Measurements from ENCODE around the gene MIPOL1. TPM values are rescaled to one million over a fixed set of nuclear protein-coding genes. Genes with fewer than 3 reads are reported as not detected.

Gene MIPOL1
- total RNA-seq, 2 donors from 2014 or later, result 9.0 to 11.7 TPM

DNA sequence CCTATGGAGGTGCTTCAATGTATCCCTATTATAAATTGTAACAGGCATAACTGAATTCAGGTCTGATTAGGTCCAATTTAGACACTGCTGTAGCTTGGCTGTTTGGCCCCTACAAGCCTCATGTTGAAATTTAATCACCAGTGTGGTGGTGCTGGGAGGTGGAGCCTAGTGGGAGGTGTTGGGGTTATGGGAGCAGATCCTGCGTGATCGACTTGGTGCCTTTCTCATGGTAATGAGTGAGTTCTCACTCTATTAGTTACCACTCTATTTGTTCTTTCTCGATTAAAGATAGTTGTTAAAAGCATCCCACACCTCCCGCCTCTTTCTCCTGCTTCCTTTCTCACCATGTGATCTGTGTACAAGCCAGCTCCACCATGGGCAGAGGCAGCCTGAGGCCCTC, 275.2 kb downstream of the MIPOL1 start:
- no peak for ATAC-seq

DNA sequence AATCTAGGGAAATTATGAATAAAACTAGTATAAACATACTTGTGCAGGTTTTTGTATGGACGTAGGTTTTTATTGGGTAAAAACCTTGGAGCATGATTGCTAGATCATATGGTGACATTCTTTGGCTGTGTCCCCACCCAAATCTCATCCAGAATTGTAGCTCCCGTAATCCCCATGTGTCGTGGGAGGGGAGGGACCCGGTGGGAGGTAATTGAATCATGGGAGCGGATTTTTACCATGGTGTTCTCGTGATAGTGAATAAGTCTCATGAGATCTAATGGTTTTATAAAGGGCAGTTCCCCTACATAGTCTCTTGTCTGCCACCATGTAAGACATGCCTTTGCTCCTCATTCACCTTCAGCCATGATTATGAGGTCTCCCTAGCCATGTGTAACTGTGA, 276.5 kb downstream of the MIPOL1 start:
- intact Hi-C loops (cut with DNase I), result no loop called here
- DNase-seq, result no peak
- ATAC-seq, result no peak

More for the DNA sequence above, 275.2 kb downstream of the MIPOL1 start:
- intact Hi-C loops (cut with DNase I), result no loop called here
- DNase-seq, result no peak

DNA sequence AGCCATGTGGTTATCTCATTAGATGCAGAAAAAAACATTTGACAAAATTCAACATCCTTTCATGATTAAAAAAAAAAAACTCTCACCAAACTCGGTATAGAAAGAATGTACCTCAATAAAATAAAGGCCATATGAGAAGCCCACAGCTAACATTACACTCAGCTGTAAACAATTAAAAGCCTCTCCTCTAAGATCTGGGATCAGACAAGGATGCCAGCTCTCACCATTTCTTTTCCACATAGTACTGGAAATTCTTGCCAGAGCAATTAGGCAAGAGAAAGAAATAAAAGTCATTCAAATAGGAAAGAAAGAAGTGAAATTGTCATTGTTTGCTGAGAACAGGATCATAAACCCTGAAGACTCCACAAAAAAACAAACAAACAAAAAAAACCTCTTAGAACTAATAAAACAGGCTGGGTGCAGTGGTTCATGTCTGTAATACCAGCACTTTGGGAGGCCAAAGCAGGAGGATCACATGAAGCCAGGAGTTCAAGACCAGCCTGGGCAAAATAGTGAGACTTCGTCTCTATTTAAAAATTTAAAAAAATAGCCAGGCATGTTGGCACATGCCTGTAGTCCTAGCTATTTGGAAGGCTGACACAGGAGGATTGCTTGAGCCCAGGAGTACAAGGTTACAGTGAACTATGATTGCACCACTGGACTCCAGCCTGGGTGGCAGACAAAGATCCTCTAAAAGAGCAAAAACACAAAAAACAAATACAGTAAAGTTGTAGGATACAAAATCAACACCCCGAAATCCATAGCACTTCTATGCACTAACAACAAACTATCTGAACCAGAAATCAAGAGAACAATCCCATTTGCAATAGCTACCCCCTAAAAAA, 282.9 kb downstream of the MIPOL1 start:
- intact Hi-C loops (cut with DNase I), result no loop called here
- ATAC-seq (no peak), DNase-seq (no peak)

DNA sequence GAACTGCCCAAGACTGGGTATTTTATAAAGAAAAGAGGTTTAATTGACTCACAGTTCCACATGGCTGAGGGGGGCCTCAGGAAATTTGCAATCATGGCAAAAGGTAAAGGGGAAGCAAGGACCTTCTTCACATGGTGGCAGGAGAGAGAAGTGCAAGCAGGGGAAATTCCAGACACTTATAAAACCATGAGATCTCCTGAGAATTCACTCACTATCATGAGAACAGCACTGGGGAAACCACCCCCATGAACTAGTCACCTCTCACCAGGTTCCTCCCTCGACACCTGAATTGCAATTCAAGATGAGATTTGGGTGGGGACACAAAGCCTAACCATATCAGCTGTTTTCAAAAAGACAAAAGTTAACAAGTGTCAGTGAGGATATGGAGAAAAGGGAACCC, 284.7 kb downstream of the MIPOL1 start:
- DNase-seq (no peak), ATAC-seq (no peak)
- intact Hi-C loops (cut with DNase I), result no loop called here

DNA sequence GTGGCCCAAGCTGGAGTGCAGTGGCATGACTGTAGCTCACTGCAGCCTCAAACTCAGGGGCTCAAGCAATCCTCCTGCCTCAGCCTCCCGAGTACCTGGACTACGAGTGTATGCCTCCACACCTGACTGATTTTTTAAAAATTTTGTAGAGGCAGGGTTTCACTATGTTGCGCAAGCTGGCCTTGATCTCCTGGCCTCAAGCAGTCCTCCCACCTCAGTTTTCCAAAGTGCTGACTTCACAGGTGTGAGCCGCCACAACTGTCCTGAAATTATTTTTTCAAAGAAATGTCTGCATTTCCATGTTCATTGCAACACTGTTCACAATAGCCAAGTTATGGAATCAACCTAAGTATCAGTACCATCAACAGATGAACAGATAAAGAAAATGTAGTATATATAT, 285.9 kb downstream of the MIPOL1 start:
- ATAC-seq (no peak), DNase-seq (no peak)
- intact Hi-C loops (cut with DNase I), result no loop called here

DNA sequence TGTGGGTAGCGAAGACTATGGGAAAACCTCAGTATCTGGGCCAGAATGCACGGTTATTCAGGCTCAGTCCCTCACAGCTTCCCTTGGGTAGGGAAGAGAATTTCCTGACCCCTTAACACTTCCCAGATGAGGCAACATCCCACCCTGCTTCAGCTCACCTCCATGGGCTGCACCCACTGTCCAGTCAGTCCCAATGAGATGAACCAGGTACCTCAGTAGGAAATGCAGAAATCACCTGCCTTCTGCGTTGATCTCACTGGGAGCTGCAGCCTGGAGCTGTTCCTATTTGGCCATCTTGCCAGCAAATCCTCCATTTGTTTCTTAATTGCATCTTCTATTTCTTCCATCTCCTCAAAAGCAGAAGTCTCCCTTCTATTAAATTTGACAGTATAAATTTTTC, 292.9 kb downstream of the MIPOL1 start:
- no peak for DNase-seq
- no peak for ATAC-seq
- intact Hi-C loops (cut with DNase I), result no loop called here

DNA sequence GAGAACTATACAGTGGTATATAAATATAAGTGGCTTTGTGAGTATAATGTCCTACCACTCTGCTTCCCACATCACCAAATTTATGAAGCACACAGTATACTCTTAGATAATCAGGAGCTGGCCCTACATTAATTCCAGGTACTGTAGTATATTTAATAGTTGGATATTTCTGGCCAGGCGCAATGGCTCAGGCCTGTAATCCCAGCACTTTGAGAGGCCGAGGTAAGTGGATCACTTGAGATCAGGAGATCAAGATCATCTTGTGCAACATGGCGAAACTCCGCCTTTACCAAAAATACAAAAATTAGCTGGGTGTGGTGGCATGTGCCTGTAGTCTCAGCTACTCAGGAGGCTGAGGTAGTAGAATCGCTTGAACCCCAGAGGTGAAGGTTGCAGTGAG, 293.3 kb downstream of the MIPOL1 start:
- ATAC-seq (no peak), DNase-seq (no peak)
- intact Hi-C loops (cut with DNase I), result no loop called here

DNA sequence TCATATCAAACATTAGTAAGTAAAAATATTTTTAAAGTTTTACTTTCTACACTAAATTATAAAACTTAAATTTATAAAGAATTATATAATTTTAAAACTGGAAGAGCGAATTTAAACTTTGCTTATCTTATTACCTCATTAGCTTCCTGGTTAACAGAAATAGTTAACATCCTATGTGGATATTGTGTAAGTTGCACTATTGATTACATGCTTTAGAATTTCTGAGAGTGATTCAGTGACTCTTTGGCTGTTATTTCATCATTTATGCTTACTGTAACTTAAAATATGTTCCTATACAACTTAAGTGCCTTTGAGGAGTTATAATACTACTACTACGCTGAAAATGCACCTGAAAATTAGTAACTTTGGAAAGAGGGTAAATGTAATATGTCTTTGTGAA, 295.9 kb downstream of the MIPOL1 start:
- no peak for ATAC-seq
- DNase-seq, result no peak
- intact Hi-C loops (cut with DNase I), result no loop called here

DNA sequence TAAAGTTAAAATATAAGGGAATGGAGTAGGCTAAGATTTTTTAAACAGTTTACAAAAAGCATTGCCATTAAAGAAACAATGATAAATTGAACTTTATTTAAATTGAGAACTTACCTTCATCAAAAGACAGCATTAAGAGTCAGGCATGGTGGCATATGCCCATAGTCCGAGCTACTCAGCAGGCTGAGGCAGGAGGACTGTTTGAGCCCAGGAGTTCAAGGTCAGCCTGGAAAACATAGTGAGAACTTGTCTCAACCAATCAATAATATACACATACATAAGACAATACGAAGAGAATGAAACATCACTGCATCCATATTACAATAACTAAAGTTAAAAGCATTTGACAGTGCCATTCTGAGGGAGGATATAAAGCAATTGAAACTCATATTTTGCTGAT, 299.7 kb downstream of the MIPOL1 start:
- ATAC-seq (no peak), DNase-seq (no peak)
- intact Hi-C loops (cut with DNase I), result no loop called here

DNA sequence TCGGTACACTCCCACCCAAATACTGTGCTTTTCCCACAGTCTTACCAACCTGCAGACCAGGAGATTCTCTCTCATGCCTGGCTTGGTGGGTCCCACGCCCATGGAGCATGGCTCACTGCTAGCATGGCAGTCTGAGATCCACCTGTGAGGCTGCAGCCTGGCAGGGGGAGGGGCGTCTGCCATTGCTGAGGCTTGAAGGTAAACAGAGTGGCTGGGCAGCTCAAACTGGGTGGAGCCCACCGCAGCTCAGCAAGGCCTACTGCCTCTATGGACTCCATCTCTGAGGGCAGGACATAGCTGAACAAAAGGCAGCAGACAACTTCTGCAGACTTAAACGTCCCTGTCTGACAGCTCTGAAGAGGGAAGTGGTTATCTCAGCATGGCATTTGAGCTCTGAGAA, 304.1 kb downstream of the MIPOL1 start:
- DNase-seq (no peak), ATAC-seq (no peak)
- intact Hi-C loops (cut with DNase I), result no loop called here

DNA sequence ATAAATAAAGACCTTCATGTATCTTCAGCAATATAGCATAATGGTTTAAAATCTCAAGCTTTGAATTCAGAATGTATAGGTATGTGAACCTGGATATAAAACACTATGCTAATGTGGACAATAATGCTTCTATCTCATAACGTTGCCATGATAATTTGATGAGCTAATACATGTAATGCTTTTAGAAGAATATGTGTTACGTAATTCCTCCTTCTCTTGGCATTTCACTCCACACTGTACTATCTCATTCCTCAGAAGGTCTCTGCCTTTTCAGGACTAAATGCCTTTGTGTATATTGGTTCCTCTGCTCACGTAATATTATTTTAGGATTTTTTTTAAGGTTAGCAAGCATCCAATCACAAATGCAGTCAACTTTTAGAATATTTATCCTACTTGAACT, 310.8 kb downstream of the MIPOL1 start:
- DNase-seq (no peak), ATAC-seq (no peak)
- intact Hi-C loops (cut with DNase I), result no loop called here

DNA sequence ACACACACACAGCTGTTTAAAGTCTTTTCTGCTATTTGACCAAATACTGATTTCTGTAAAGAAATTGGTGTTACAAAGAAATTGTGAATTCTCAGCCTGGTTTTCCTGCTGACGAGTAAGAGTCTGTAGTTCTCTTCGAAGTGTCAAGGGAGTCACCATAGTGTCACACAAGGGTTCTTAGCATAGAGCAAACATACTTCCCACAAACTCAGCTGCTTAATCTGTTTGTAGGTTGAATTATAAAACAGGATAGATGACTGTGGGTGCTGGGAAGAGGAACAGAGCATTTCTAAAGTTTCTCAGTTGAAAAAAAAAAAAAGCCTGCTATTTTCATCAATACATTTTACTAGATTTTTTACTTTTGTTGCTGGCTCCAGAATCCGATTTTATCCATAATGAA, 314.4 kb downstream of the MIPOL1 start:
- DNase-seq, result no peak
- intact Hi-C loops (cut with DNase I), result no loop called here
- no peak for ATAC-seq

DNA sequence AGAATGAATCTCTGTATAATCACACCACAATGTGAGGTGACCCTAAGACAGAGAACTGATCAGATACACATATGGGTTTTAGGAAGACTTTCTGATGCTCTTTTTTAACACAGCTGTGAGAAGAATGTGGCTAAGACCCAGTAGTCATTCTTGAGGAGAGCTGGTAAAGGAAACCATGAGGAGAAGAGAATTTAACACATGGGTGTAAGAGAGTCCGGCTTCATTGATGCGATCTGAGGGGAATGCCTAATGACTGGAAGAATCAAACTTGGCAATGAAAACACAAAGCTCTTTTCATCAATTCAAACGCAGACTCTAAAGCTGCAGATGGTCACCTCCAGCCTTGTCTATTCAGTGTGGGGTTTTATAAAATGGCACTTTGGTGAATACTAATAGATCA, 318.0 kb downstream of the MIPOL1 start:
- intact Hi-C loops (cut with DNase I), result no loop called here
- DNase-seq, result no peak
- ATAC-seq, result no peak

DNA sequence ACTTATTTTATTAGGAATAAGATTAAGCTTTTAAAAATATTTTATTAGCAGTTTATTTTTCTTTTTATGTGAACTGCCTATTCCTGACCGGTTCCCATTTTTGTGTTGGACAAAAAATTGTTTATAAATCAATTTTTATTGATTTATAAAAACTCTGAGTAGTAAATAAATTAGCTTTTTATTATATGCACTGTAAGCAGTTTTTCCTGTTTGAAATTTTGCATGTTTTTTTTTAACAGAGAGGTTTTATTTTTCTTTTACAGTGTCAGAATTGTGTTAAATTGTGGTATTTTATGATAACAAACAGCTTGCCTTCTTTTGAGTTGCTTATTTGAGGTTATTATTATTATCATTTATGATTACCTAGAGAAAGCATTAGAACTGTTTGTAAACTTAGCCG, 329.3 kb downstream of the MIPOL1 start:
- ATAC-seq (no peak), DNase-seq (no peak)
- intact Hi-C loops (cut with DNase I), result no loop called here

DNA sequence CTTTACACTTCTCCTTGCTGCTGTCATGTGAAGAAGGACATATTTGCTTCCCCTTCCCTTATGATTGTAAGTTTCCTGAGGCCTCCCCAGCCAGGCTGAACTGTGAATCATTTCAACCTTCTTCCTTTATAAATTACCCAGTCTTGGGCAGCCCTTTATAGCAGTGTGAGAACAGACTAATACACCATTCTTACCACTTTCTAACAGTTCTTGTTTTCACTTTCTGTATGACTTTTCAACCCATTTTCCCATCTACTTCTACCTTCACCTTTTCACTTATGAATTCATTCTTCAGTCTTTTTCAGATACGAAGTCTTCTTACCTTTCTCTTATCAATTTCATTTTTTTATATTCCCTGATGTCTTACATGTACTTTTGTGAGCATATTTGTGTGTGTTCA, 342.3 kb downstream of the MIPOL1 start:
- no peak for DNase-seq
- intact Hi-C loops (cut with DNase I), result no loop called here
- ATAC-seq, result no peak

DNA sequence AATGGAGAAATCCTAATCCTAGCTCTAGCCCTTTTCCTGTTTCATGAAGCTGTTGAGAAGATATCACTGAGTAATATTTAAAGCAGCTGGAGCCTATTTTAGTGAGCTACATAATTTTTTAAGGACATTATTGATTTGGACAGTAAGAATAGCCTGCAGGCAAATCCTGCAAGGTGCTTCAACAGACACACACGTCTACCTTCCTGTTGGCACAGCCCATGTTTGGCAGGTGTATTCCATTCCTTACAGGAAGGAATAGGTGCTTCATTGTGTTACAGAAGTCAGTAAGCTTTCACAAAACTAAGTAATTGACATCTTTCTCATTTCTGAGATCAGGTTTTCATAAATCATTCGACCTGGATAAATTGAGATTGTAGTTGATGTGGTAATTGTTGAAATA, 346.7 kb downstream of the MIPOL1 start:
- ATAC-seq, result no peak
- intact Hi-C loops (cut with DNase I), result no loop called here

DNA sequence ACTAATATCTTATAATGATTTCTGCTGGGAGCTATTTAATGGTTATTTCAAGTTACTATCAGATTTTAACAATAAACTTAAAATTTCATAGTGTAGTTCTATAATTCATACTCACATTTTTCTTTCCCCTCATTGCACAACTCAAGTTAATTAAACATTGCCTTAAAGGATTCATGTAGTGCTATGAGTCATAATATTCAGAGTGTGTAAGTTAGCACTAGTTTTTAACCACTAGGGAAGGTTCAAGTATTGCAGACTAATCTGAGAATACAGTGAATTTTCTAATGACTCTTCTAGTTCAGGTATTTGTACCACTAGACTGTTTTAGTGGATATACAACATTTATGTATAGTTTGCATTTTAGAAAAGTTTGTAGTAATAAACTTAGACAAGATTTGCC, 347.4 kb downstream of the MIPOL1 start:
- intact Hi-C loops (cut with DNase I), result no loop called here
- no peak for DNase-seq
- ATAC-seq, result no peak

More for the DNA sequence above, 346.7 kb downstream of the MIPOL1 start:
- DNase-seq, result no peak

DNA sequence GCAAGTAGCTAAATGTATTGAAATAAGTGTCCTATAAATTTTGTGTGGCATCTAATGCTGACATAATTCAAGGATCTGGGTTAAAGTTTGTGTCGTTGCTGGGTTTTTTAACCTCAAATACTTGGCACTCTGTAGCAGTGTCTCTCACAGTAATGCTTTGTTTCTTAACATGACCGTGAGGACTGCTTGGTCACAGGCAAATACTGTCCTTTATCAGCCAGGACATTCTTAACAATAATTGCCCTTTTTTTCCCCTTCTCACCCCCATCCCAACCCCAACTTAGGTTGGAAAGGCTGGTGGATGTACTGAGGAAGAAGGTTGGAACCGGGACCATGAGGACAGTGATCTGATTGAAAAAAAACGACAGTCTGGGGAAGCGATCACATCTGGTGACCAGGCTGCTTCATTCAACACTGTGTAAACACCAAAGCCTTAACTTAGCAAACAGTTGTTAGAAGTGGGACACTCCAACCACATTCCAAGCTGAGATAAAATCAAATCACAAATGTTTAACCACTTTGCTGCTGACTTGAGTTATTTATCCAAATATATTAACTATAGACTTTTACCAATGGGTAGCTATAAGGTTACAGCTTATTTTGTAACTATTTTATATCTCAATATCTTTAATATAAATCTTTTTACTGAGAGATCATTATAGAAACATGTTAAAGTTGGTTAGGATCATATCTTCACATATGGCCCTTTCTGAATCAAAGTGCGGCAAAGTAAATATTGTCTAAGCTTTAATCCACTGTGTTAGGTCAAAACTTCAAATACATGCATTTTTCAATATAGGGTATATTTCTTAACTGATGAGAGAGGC, 349.1 kb downstream of the MIPOL1 start:
- intact Hi-C loops (cut with DNase I), result no loop called here
- no peak for ATAC-seq

DNA sequence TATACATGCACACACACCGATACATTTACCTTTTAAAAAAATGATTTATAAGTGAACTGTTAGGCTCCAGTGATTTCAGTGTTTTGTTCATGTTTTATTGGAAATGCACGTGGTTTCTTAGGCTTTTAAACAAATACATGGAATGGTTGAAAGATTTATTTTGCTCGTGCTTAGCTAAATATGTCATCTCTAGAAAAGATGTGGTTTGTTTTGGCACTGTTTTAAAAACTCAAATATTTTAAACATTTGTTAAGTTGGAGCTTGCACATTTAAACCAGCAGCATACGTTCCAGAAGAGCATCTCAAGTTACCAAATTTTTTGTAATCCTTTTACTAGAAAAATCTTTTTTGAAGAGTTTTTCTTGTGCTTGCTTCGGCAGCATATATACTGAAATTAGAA, 352.8 kb downstream of the MIPOL1 start:
- ATAC-seq, result no peak
- intact Hi-C loops (cut with DNase I), result no loop called here
- DNase-seq, result no peak

More for the DNA sequence above, 349.1 kb downstream of the MIPOL1 start:
- no peak for DNase-seq

DNA sequence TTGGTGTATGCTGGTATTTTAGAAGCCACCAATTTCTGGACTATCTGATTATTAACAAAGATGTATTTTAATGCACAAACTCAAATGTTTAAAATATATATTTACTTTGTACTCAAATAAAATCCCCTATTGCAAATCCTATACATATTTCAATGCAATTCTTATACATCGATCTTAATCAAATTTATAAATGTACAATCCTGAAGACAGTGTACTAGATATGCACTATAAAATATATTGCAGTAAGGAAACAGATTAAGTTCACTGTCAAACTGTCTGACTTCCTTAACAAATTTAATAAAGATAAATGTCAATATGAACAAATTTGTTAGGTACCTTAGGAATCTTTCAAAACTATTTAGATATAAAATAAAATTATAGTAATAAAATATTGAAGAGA, 353.4 kb downstream of the MIPOL1 start:
- intact Hi-C loops (cut with DNase I), result no loop called here
- DNase-seq (no peak), ATAC-seq (no peak)
